Mesenchymal stem cell (in vitro differentiated cells and primary cell): ENCODE data around the gene GFOD2.

ENCODE experiments used
- DNase-seq: peaks from one replicate; pipeline ENCODE4 v3.0.0-alpha.2; 2013
- H2AFZ ChIP-seq: one replicate; pipeline ENCODE4 v1.6.1; 2013; ENCODE audit warnings: low read depth, mild to moderate bottlenecking, control low read depth, inconsistent platforms, low read length, moderate library complexity
- H2AK5ac ChIP-seq: 2 replicates; pipeline ENCODE4 v1.6.1; 2013; ENCODE audit warnings: low read length, moderate library complexity, mild to moderate bottlenecking, inconsistent platforms; ENCODE audit not compliant: severe bottlenecking
- H2BK120ac ChIP-seq: one replicate; pipeline ENCODE4 v1.6.1; 2013; ENCODE audit warnings: low read depth, mild to moderate bottlenecking, inconsistent platforms, low read length, moderate library complexity
- H2BK12ac ChIP-seq, 2 experiments: one replicate each; pipeline ENCODE4 v1.6.1; 2013; ENCODE audit warnings: inconsistent platforms in 2 of 2, low read length in 2 of 2, mild to moderate bottlenecking in 2 of 2, moderate library complexity in 2 of 2, control low read depth in 1 of 2
- H2BK15ac ChIP-seq: one replicate; pipeline ENCODE4 v1.6.1; 2013; ENCODE audit warnings: mild to moderate bottlenecking, low read depth, inconsistent platforms; ENCODE audit not compliant: poor library complexity, severe bottlenecking
- H2BK5ac ChIP-seq: 2 replicates; pipeline ENCODE4 v1.6.1; 2013; ENCODE audit warnings: low read depth, mild to moderate bottlenecking, low read length, control low read depth, inconsistent platforms; ENCODE audit not compliant: poor library complexity, severe bottlenecking
- H3K14ac ChIP-seq, 2 experiments: one replicate each; pipeline ENCODE4 v1.6.1; 2013; ENCODE audit warnings: inconsistent platforms in 2 of 2, low read length in 2 of 2, control low read depth in 1 of 2, mild to moderate bottlenecking in 1 of 2, moderate library complexity in 1 of 2
- H3K18ac ChIP-seq, 2 experiments: one replicate each; pipeline ENCODE4 v1.6.1; 2013; ENCODE audit warnings: inconsistent platforms in 2 of 2, low read length in 2 of 2, control low read depth in 1 of 2, low read depth in 1 of 2, mild to moderate bottlenecking in 1 of 2
- H3K23ac ChIP-seq, 2 experiments: one replicate each; pipeline ENCODE4 v1.6.1; 2013; ENCODE audit warnings: inconsistent platforms in 2 of 2, low read length in 2 of 2, mild to moderate bottlenecking in 2 of 2, moderate library complexity in 2 of 2, control low read depth in 1 of 2
- H3K27ac ChIP-seq: 2 replicates; pipeline ENCODE4 v1.5.1; 2013; ENCODE audit warnings: mild to moderate bottlenecking, moderate library complexity, low read length, control low read depth, inconsistent platforms; ENCODE audit not compliant: poor library complexity, severe bottlenecking
- H3K27me3 ChIP-seq, 2 experiments: 2 replicates each; pipeline versions ENCODE4 v1.6.1 to v1.7.0; 2013; ENCODE audit warnings: low read length in 2 of 2, mild to moderate bottlenecking in 2 of 2, moderate library complexity in 2 of 2, control low read depth in 1 of 2, inconsistent platforms in 1 of 2; ENCODE audit not compliant: control insufficient read depth in 1 of 2, insufficient read depth in 1 of 2
- H3K36me3 ChIP-seq, 2 experiments: 2 replicates each; pipeline versions ENCODE4 v1.6.1 to v1.7.0; 2013; ENCODE audit warnings: low read length in 2 of 2, control low read depth in 1 of 2, inconsistent platforms in 1 of 2, low read depth in 1 of 2, mild to moderate bottlenecking in 1 of 2; ENCODE audit not compliant: insufficient read depth in 2 of 2, control insufficient read depth in 1 of 2
- H3K4ac ChIP-seq, 2 experiments: one replicate each; pipeline ENCODE4 v1.6.1; 2013; ENCODE audit warnings: inconsistent platforms in 2 of 2, low read length in 2 of 2, mild to moderate bottlenecking in 2 of 2, moderate library complexity in 2 of 2, control low read depth in 1 of 2, low read depth in 1 of 2
- H3K4me1 ChIP-seq: 2 replicates; pipeline ENCODE4 v1.6.1; 2013; ENCODE audit warnings: low read depth, low read length, control low read depth; ENCODE audit not compliant: control insufficient read depth, insufficient read depth
- H3K4me2 ChIP-seq: 2 replicates; pipeline ENCODE4 v1.6.1; 2013; ENCODE audit warnings: low read length, mild to moderate bottlenecking, inconsistent platforms; ENCODE audit not compliant: poor library complexity, severe bottlenecking
- H3K4me3 ChIP-seq, 2 experiments: 2 replicates each; pipeline versions ENCODE4 v1.5.1 to v1.7.0; 2013; ENCODE audit warnings: low read length in 2 of 2, mild to moderate bottlenecking in 2 of 2, control low read depth in 1 of 2, low read depth in 1 of 2; ENCODE audit not compliant: insufficient read depth in 1 of 2
- H3K79me1 ChIP-seq: replicated peaks from 2 replicates; pipeline ENCODE4 v1.6.1; 2013; ENCODE audit warnings: mild to moderate bottlenecking, control low read depth, low read length, inconsistent platforms; ENCODE audit not compliant: poor library complexity, severe bottlenecking
- H3K9ac ChIP-seq: 2 replicates; pipeline ENCODE4 v1.7.0; 2013; ENCODE audit warnings: mild to moderate bottlenecking, low read length, moderate library complexity
- H3K9me3 ChIP-seq: 2 replicates; pipeline ENCODE4 v1.7.0; 2013; ENCODE audit warnings: mild to moderate bottlenecking, low read length; ENCODE audit not compliant: control insufficient read depth
- H4K8ac ChIP-seq: one replicate; pipeline ENCODE4 v1.6.1; 2013; ENCODE audit warnings: inconsistent platforms, mild to moderate bottlenecking, low read length, moderate library complexity
- H4K91ac ChIP-seq: one replicate; pipeline ENCODE4 v1.6.1; 2013; ENCODE audit warnings: mild to moderate bottlenecking, low read length, inconsistent platforms
- WGBS: methylation state at CpG from one replicate; pipeline ENCODE4 v1.1.7; 2013; ENCODE audit warnings: mixed read lengths; 5-methylcytosine and 5-hydroxymethylcytosine counted together

The GFOD2 gene

DNA sequence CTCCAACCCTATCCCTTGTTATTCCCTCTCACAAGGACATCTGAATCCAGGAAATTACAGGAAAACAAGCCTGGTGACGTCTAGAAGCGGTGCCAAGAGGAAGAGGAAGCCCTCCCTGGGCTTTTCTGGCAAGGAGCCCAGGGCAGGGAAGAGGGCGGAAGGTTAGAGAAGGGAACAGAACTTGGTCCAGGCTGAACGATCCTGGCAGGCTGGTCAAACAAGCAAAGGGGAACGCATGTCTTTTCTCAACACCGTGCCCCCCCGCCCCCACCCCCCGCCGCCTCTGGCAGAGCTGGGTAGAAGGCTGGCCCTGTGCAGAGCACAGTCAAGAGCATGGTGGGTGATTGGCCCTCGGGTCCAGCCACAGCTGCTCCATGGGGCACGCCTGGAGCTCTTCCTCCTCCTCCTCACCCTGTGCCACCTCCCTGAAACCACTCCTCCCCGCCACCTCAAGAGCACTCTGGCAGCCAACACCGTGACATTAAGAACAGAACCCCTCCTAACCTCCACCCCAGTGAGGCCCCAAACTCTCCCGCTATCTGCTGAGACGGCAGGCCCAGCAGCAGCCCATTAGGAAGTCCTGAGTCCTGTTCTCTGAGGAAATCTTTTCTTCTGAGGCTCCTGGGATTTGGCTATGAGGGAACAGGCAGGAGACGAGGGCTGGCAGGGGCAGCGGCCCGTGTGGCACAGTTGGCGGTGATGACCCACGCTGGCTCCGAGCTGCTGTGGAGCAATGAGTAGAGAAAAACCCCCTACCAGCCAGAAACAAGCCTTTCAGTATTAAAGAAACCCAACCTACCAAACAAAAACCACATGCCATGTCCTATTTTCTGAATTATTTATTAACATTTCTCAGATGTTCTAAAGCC, 45.2 kb downstream of the GFOD2 start:
- no peak overlapping the region for H2AK5ac ChIP-seq
- peak overlapping the region; percentile 38 for H3K9ac ChIP-seq
- no peak overlapping the region for H3K4me3 ChIP-seq
- no peak overlapping the region for H3K4me2 ChIP-seq
- no peak overlapping the region for H2BK120ac ChIP-seq
- peaks cover 24% of the 10 kb centered on the region for H3K4me1 ChIP-seq
- no peak overlapping the region for H2BK5ac ChIP-seq
- H3K9me3 ChIP-seq = no peaks in the 10 kb centered on the region
- 87% methylated on average over 16 of the region's 21 CpGs for WGBS
- H3K23ac ChIP-seq = no peak overlapping the region
- H3K27me3 ChIP-seq = no peaks in the 10 kb centered on the region
- peaks cover 5% of the 10 kb centered on the region for H3K79me1 ChIP-seq
- H4K8ac ChIP-seq = no peak overlapping the region
- H2BK12ac ChIP-seq = no peak overlapping the region
- peaks cover 14 to 25% of the 10 kb centered on the region in 2 experiments for H3K36me3 ChIP-seq
- no peak overlapping the region for H2AFZ ChIP-seq
- no peak overlapping the region for H4K91ac ChIP-seq
- no peak for DNase-seq
- H3K27ac ChIP-seq = no peak overlapping the region
- no peak overlapping the region for H3K18ac ChIP-seq
- H3K14ac ChIP-seq = no peak overlapping the region
- no peak overlapping the region for H2BK15ac ChIP-seq
- no peak overlapping the region for H3K4ac ChIP-seq

DNA sequence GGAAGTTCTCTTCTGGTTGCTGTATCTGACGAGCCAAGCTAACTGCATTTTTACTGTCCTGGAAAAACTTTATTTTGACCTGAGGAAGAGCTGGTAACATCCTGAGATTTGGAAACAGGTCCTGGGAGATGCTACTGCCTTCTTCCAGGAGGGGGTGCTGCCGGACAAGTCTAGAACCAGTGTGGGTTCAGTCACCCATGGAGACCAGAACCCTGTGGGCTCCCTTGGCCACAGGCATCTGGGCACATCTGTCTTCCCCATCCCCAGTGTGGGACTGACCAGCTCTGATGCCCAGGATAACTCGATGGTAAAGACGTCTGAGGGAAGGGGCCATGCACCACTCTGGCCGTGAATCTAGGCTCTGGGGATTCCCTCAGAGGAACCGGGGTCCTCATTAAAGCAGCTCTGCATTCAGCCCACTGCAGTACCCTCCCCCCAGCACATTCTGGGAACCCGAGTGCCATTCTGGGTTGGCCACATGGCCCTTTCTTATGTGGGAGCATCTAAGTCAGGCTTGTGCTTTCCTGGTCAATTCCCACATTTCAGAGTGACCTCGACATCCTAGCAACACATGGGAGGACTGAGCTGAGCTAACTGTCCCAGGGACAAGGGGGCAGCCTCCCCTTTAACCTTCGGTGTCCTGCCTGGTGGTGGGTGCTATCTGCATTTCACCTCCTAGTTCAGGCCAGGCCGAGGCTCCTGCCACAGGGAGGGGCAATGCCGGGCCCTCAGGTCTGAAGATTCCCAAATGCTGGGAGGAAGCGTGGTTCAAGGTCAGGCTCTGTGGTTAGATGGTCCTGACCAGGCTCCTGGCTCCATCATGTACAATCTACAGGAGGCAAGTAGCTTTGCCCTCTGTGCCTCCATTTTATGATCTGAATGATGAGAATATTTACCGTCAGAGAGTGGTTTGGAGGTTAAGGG, 46.1 kb downstream of the GFOD2 start:
- H3K9me3 ChIP-seq = no peaks in the 10 kb centered on the region
- H3K4me2 ChIP-seq = no peak overlapping the region
- H3K36me3 ChIP-seq = peaks cover 14 to 25% of the 10 kb centered on the region in 2 experiments
- no peak overlapping the region for H3K23ac ChIP-seq
- no peak overlapping the region for H3K4me3 ChIP-seq
- H2BK12ac ChIP-seq = peak overlapping the region in 1 of 2 experiments; percentile 31
- H3K18ac ChIP-seq = no peak overlapping the region
- peak overlapping the region; percentile 70 for H2BK15ac ChIP-seq
- no peak overlapping the region for H2BK120ac ChIP-seq
- peaks cover 27% of the 10 kb centered on the region for H3K4me1 ChIP-seq
- H3K14ac ChIP-seq = peak overlapping the region in 1 of 2 experiments; percentile 18
- peaks cover 2% of the 10 kb centered on the region for H3K79me1 ChIP-seq
- no peaks in the 10 kb centered on the region for H3K27me3 ChIP-seq
- 70% methylated on average over 12 of the region's 13 CpGs for WGBS
- no peak overlapping the region for H3K4ac ChIP-seq
- H4K91ac ChIP-seq = no peak overlapping the region
- H2AK5ac ChIP-seq = peak overlapping the region; percentile 50
- DNase-seq = peak; percentile 76
- H3K9ac ChIP-seq = peak overlapping the region; percentile 38
- H4K8ac ChIP-seq = no peak overlapping the region
- no peak overlapping the region for H3K27ac ChIP-seq
- H2BK5ac ChIP-seq = no peak overlapping the region
- H2AFZ ChIP-seq = no peak overlapping the region

DNA sequence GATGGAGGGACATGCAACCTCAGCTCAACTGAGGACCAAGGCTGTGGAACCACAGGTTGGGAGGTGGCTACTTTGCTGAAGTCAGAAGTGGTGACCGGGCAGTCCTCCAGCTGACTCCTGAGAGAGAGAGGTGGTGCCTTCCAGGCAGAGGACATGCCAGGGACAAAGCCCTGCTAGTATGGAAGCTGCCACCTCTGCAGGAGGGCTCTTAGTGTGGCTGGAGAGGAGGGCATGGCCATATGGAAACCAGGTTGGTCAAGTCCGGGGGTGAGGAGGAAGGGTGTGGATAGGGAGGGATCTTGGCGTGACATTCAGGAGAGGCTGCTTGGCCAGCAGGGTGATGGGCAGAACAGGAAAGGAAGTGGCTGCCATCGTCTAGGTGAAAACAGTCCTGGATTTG, 46.8 kb downstream of the GFOD2 start:
- peaks cover 7 to 21% of the 10 kb centered on the region in 2 experiments for H3K36me3 ChIP-seq
- H3K4ac ChIP-seq = no peak overlapping the region
- H4K91ac ChIP-seq = no peak overlapping the region
- H3K4me2 ChIP-seq = no peak overlapping the region
- no peak overlapping the region for H3K18ac ChIP-seq
- peaks cover 31% of the 10 kb centered on the region for H3K4me1 ChIP-seq
- no peak overlapping the region for H2BK5ac ChIP-seq
- WGBS = 77% methylated on average over 4 of the region's 4 CpGs
- H3K9ac ChIP-seq = no peak overlapping the region
- peaks cover 2% of the 10 kb centered on the region for H3K79me1 ChIP-seq
- no peak overlapping the region for H2BK15ac ChIP-seq
- DNase-seq = no peak
- H4K8ac ChIP-seq = no peak overlapping the region
- no peak overlapping the region for H2AK5ac ChIP-seq
- no peak overlapping the region for H3K14ac ChIP-seq
- no peaks in the 10 kb centered on the region for H3K27me3 ChIP-seq
- H2AFZ ChIP-seq = no peak overlapping the region
- H3K23ac ChIP-seq = no peak overlapping the region
- no peak overlapping the region for H3K4me3 ChIP-seq
- no peak overlapping the region for H3K27ac ChIP-seq
- no peak overlapping the region for H2BK12ac ChIP-seq
- no peaks in the 10 kb centered on the region for H3K9me3 ChIP-seq
- no peak overlapping the region for H2BK120ac ChIP-seq
